Vagina (tissue), 2 donors: ENCODE data around the gene MRC1. TPM values are rescaled to one million over a fixed set of nuclear protein-coding genes. Genes with fewer than 3 reads are reported as not detected.

Experiments used
- DNase-seq, 2 donors: peaks; one replicate each; pipeline ENCODE4 v3.0.0-alpha.2; 2017; ENCODE audit errors: extremely low spot score in 2 of 2
- H3K27ac ChIP-seq: fragments of 200-600 bp; sonication (generic); one replicate; pipeline ENCODE4 v1.5.1; 2019
- H3K27me3 ChIP-seq: fragments of 200-600 bp; sonication (generic); one replicate; pipeline ENCODE4 v1.5.1; 2019
- H3K36me3 ChIP-seq, 2 donors: fragments of 200-600 bp; sonication (generic); one replicate each; pipeline ENCODE4 v1.5.1; 2017 to 2019
- H3K4me1 ChIP-seq: fragments of 200-600 bp; sonication (generic); one replicate; pipeline ENCODE4 v1.5.1; 2019
- H3K4me3 ChIP-seq, 2 donors: fragments of 200-600 bp; sonication (generic); 1 replicate in 1 of 2; 2 replicates in 1 of 2; pipeline ENCODE4 v1.5.1; 2016 to 2019
- H3K9me3 ChIP-seq: fragments of 200-600 bp; sonication (generic); one replicate; pipeline ENCODE4 v1.5.1; 2019
- POLR2A ChIP-seq, 2 donors: fragments of 450-650 bp; IDR thresholded peaks; one replicate each; pipeline ENCODE4 v1.6.1; 2017; ENCODE audit warnings: antibody characterized with exemption in 2 of 2, mild to moderate bottlenecking in 2 of 2, moderate library complexity in 2 of 2
- POLR2AphosphoS5 ChIP-seq, 2 donors: sonication (generic); formaldehyde crosslinking; IDR thresholded peaks; one replicate each; pipeline ENCODE4 v1.9.0; 2017; ENCODE audit warnings: antibody characterized with exemption in 2 of 2, mild to moderate bottlenecking in 2 of 2, low read depth in 1 of 2; ENCODE audit not compliant: insufficient read depth in 1 of 2
- intact Hi-C: fragments of 100-400 bp; cut with DNase I; formaldehyde crosslinking; loops from one replicate; pipeline ENCODE4 v1.15.1; 2023
- total RNA-seq: library from RNA; depleted of rRNA; stranded (reverse); fragments of >200 nt; gene quantifications from one replicate; pipeline ENCODE4 v1.2.3, GENCODE V29; 2016
- TF ChIP-seq, protein P1 (sequence below), 3 experiments: fragments of 450-650 bp in 2 of 3; fragments of 200-600 bp in 1 of 3; sonication (generic) in 1 of 3; IDR thresholded peaks; one replicate each; pipeline ENCODE4 v1.5.1; 2017 to 2019; ENCODE audit warnings: antibody characterized with exemption in 3 of 3, mild to moderate bottlenecking in 2 of 3, moderate library complexity in 2 of 3

Gene MRC1
- total RNA-seq, 1 donor from 2014 or later = 18.9 TPM

DNA sequence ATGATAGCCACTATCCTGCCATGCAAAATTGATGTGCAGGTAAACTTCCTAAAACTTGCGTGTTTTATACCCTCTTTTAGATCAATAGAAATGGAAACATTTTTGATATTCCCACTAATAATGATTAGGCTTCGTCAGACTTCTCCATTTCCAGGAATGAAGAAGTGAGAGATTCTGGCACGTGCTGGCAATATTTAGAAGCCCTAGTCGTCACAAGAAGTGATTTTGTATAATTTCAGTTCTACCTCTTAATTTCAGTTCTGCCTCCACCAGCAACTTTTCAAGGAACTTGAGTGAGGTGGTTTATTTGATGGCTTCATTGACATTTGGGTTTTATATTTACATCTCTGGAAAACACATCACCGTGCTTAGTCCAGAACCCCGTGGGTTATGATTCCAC is 61.9 kb downstream of the MRC1 start:
- TF ChIP-seq, protein P1, sequence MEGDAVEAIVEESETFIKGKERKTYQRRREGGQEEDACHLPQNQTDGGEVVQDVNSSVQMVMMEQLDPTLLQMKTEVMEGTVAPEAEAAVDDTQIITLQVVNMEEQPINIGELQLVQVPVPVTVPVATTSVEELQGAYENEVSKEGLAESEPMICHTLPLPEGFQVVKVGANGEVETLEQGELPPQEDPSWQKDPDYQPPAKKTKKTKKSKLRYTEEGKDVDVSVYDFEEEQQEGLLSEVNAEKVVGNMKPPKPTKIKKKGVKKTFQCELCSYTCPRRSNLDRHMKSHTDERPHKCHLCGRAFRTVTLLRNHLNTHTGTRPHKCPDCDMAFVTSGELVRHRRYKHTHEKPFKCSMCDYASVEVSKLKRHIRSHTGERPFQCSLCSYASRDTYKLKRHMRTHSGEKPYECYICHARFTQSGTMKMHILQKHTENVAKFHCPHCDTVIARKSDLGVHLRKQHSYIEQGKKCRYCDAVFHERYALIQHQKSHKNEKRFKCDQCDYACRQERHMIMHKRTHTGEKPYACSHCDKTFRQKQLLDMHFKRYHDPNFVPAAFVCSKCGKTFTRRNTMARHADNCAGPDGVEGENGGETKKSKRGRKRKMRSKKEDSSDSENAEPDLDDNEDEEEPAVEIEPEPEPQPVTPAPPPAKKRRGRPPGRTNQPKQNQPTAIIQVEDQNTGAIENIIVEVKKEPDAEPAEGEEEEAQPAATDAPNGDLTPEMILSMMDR (IDR thresholded peaks at IDR 0.05) = no peak
- TF ChIP-seq POLR2A (IDR thresholded peaks at IDR 0.05) (no peak), POLR2AphosphoS5 (IDR thresholded peaks at IDR 0.05; ENCODE audit: insufficient read depth in 1 of 2, low read depth in 1 of 2) (no peak)
- no peak for DNase-seq
- Histone ChIP-seq H3K9me3 (no peaks in the 10 kb centered on the region), H3K4me3 (no peak overlapping the region), H3K27ac (no peak overlapping the region), H3K27me3 (no peaks in the 10 kb centered on the region), H3K36me3 (no peaks in the 10 kb centered on the region), H3K4me1 (no peaks in the 10 kb centered on the region)
- intact Hi-C loops = no loop called here

DNA sequence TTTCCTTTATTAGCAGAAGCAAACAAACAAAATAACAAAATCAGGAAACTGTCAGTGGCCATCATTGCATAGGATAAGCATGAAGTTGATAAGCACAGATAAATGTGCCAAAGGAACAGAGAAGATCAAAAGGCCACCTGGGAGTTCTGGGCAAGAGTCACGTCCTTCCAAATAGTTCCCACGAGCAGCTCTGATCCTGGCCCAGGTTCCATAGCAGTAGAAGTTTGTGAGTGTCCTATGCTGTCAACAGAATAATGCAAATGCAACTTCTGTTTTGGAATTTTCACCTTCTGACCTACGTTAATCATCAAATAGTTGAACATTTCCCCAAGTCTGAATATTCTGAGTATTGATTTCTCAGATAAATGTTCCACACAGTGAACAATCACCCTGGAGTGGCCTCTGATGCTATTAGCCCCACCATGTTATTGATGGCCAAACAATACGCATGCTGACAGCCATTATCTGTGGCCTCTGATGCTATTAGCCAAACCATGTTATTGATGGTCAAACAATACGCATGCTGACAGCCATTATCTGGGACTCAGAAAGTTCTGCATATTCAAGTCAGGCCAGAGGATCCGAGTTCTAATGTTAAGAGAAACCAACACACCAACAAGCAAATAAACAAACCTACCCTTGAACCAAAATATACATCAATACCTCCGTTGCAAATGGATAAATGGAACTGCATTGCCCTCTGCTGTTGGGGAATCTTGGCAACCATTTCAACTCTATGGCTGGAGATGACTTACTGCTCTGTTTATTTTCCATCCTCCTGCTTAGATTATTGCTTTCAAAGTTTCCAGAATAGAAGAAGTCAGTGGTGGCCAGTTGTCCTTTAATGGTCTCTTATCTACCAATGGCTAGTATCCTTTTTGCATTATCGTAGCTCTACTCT is 63.3 kb downstream of the MRC1 start:
- no peaks in the 10 kb centered on the region for H3K4me1 ChIP-seq
- intact Hi-C loops = no loop called here
- no peak overlapping the region for H3K4me3 ChIP-seq
- H3K9me3 ChIP-seq = no peaks in the 10 kb centered on the region
- no peak for DNase-seq
- TF ChIP-seq, protein P1 (IDR thresholded peaks at IDR 0.05) = no peak
- no peak for TF ChIP-seq POLR2AphosphoS5 (IDR thresholded peaks at IDR 0.05; ENCODE audit: insufficient read depth in 1 of 2, low read depth in 1 of 2)
- TF ChIP-seq POLR2A (IDR thresholded peaks at IDR 0.05) = no peak
- no peaks in the 10 kb centered on the region for H3K27me3 ChIP-seq
- no peaks in the 10 kb centered on the region for H3K36me3 ChIP-seq
- H3K27ac ChIP-seq = no peak overlapping the region

DNA sequence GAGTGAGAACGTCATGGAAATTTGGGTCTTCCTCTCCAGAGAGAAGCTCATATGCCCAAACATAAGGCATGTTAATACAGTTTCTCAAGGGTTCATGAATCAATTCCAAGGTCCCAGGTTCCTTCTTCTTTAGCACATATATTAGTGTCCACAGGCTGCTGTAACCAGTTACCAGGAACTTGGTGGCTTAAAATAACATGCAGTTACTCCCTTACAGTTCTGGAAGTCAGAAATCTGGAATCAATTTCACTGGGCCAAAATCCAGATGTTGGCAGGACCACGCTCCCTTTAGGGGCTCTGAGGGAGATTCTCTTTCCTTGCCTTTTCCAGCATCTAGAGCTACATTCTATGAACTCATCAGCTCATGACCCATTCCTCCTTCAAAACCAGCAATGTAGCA is 64.8 kb downstream of the MRC1 start:
- no peak for DNase-seq
- TF ChIP-seq POLR2A (IDR thresholded peaks at IDR 0.05) (no peak), POLR2AphosphoS5 (IDR thresholded peaks at IDR 0.05; ENCODE audit: insufficient read depth in 1 of 2, low read depth in 1 of 2) (no peak)
- TF ChIP-seq, protein P1 (IDR thresholded peaks at IDR 0.05) = no peak
- Histone ChIP-seq H3K4me3 (no peak overlapping the region), H3K4me1 (no peaks in the 10 kb centered on the region), H3K27ac (no peak overlapping the region), H3K9me3 (no peaks in the 10 kb centered on the region), H3K27me3 (no peaks in the 10 kb centered on the region), H3K36me3 (no peaks in the 10 kb centered on the region)
- intact Hi-C loops = no loop called here

DNA sequence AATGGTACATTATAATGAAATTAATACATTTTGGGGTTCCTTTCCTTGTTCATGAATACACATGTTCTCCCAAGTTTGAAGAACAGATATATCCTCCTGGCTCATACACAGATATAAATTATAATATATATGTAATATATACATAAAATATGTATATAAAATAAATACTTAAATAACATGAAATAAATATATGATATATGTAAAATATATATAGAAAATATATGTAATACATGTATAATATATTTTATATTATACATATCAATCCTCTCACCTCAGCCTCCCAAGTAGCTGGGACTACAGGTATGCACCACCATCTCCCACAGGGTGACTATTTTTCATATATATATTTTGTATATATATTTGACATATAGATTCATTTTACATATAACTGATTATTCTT is 68.0 kb downstream of the MRC1 start:
- intact Hi-C loops = no loop called here
- Histone ChIP-seq H3K4me1 (no peaks in the 10 kb centered on the region), H3K36me3 (no peaks in the 10 kb centered on the region), H3K9me3 (no peaks in the 10 kb centered on the region), H3K27ac (no peak overlapping the region), H3K27me3 (no peaks in the 10 kb centered on the region), H3K4me3 (no peak overlapping the region)
- no peak for TF ChIP-seq POLR2A (IDR thresholded peaks at IDR 0.05)
- no peak for DNase-seq

DNA sequence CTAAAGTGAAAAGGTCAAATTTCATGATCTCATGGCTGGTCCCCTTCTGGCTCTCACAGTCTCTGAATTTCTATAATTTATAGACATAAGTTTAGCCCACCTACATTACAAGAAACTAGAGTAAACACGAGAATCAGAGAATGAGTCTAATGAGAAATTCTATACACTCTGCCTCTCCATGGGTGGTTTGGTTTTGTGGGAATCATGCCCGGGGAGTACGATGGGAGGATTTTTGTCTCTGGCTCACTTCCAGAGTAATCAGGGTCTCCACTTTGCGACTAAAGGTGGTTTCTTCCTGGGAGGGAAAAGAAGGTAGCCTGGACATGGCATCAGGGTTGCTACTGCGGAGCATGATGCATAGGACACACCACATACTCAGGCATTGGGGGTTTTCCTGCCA is 69.7 kb downstream of the MRC1 start:
- TF ChIP-seq POLR2A (IDR thresholded peaks at IDR 0.05) (no peak), POLR2AphosphoS5 (IDR thresholded peaks at IDR 0.05; ENCODE audit: insufficient read depth in 1 of 2, low read depth in 1 of 2) (no peak)
- TF ChIP-seq, protein P1 (IDR thresholded peaks at IDR 0.05) = no peak
- no peaks in the 10 kb centered on the region for H3K4me1 ChIP-seq
- DNase-seq = no peak
- no peak overlapping the region for H3K27ac ChIP-seq
- no peaks in the 10 kb centered on the region for H3K36me3 ChIP-seq
- no peaks in the 10 kb centered on the region for H3K9me3 ChIP-seq
- no peak overlapping the region for H3K4me3 ChIP-seq
- no peaks in the 10 kb centered on the region for H3K27me3 ChIP-seq
- intact Hi-C loops = no loop called here
